Middle frontal gyrus (tissue), 1 donor: ENCODE measurements around the gene FASTK.
"Not testable (repeated sequence)": the region's sequence is repeated elsewhere in the genome, so short reads cannot be mapped to it uniquely, and the experiment has no call there.

ENCODE experiments used
- DNase-seq: peaks from one replicate; pipeline ENCODE4 v3.0.0-alpha.2; 2015; ENCODE audit warnings: low spot score; ENCODE audit errors: extremely low spot score

The FASTK gene

GRCh38 chr7:151053096-151053495, 27.5 kb downstream of the FASTK start:
- no peak for DNase-seq

- DNase-seq = no peak
Observed at GRCh38 chr7:151051108-151051507, 29.5 kb downstream of the FASTK start.

- no peak for DNase-seq
Observed at GRCh38 chr7:151048911-151049463, 31.6 kb downstream of the FASTK start.

GRCh38 chr7:151047976-151048815, 32.4 kb downstream of the FASTK start, which contains the start of gene ASIC3:
Gene ASIC3 (plus strand): TSS chr7:151048531. CDS start chr7:151048886, 355 bp downstream.
- no peak for DNase-seq

- DNase-seq = no peak
Observed at GRCh38 chr7:151046603-151047573, 33.7 kb downstream of the FASTK start.

GRCh38 chr7:151045967-151046366, 34.6 kb downstream of the FASTK start:
- no peak for DNase-seq

GRCh38 chr7:151045262-151045661, 35.3 kb downstream of the FASTK start:
- no peak for DNase-seq

GRCh38 chr7:151043959-151044358, 36.6 kb downstream of the FASTK start:
- DNase-seq = no peak

GRCh38 chr7:151043449-151043848, 37.2 kb downstream of the FASTK start:
- not testable (repeated sequence) for DNase-seq

- DNase-seq = no peak
Observed at GRCh38 chr7:151040616-151041375, 39.8 kb downstream of the FASTK start.

GRCh38 chr7:151039850-151040548, 40.6 kb downstream of the FASTK start:
- no peak for DNase-seq

GRCh38 chr7:151038951-151039849, 41.4 kb downstream of the FASTK start:
- no peak for DNase-seq

GRCh38 chr7:151035902-151036301, 44.7 kb downstream of the FASTK start:
- DNase-seq = no peak

GRCh38 chr7:151035026-151035717, 45.4 kb downstream of the FASTK start:
- no peak for DNase-seq

GRCh38 chr7:151034312-151035025, 46.1 kb downstream of the FASTK start:
- no peak for DNase-seq

- DNase-seq = no peak
Observed at GRCh38 chr7:151033864-151034249, 46.8 kb downstream of the FASTK start.

- DNase-seq = no peak
Observed at GRCh38 chr7:151032936-151033863, 47.4 kb downstream of the FASTK start.
